Type B pancreatic cell (in vitro differentiated cells): ENCODE results near the gene LYPD1. TPM values are rescaled to one million over a fixed set of nuclear protein-coding genes. Genes with fewer than 3 reads are reported as not detected.

Experiments used
- DNase-seq: peaks from one replicate; pipeline ENCODE4 v3.0.0; 2021; ENCODE audit warnings: mixed read lengths; ENCODE audit not compliant: unreplicated experiment; ENCODE audit errors: extremely low spot score
- H3K27ac Mint-ChIP-seq: 2 replicates; pipeline ENCODE4 v1.8.0; 2021; ENCODE audit warnings: mild to moderate bottlenecking, mixed read lengths
- H3K27me3 Mint-ChIP-seq: 2 replicates; pipeline ENCODE4 v1.8.0; 2021; ENCODE audit warnings: mixed read lengths
- H3K36me3 Mint-ChIP-seq: 2 replicates; pipeline ENCODE4 v1.8.0; 2021; ENCODE audit warnings: mixed read lengths
- H3K4me1 Mint-ChIP-seq: one replicate; pipeline ENCODE4 v1.8.0; 2021; ENCODE audit warnings: mixed read lengths; ENCODE audit not compliant: unreplicated experiment
- H3K4me3 Mint-ChIP-seq: 2 replicates; pipeline ENCODE4 v1.8.0; 2021; ENCODE audit warnings: mild to moderate bottlenecking, mixed read lengths
- H3K9me3 Mint-ChIP-seq: 2 replicates; pipeline ENCODE4 v1.8.0; 2021; ENCODE audit warnings: mixed read lengths
- CTCF ChIP-seq: fragments of 200-600 bp; sonication (generic); conservative IDR thresholded peaks from 2 replicates; pipeline ENCODE4 v1.5.0; 2021; ENCODE audit warnings: antibody characterized with exemption, mild to moderate bottlenecking
- long read RNA-seq: library from polyadenylated mRNA; unstranded; transcript quantifications from one replicate; pipeline ENCODE4 v2.0.0, GENCODE V29; 2020
- total RNA-seq: library from RNA; stranded (reverse); gene quantifications from 2 replicates; pipeline ENCODE4 v1.2.1, GENCODE V29; 2021; ENCODE audit warnings: low replicate concordance

Gene LYPD1
- total RNA-seq, result 8.2 and 33.9 TPM in 2 replicates
- long read RNA-seq, partial matches to known transcripts, result 0 of 1 reads
- long read RNA-seq, other reads (novel, unspliced or antisense), result 1 of 1 reads

GRCh38 chr2:132669908-132670495 lies at the start of gene LYPD1:
TSS of gene LYPD1 (minus strand) at chr2:132670205. CDS start at chr2:132669932, 273 bp downstream.
- Mint-ChIP-seq H3K27me3 (peaks cover 72% of the 10 kb centered on the region), H3K27ac (peak within 1 kb of the TSS; percentile 68), H3K36me3 (no peaks in the 10 kb centered on the region), H3K4me1 (peaks cover 40% of the 10 kb centered on the region), H3K4me3 (peak within 1 kb of the TSS; percentile 89), H3K9me3 (no peaks in the 10 kb centered on the region)
- no peak for TF ChIP-seq CTCF
- DNase-seq, result no peak

GRCh38 chr2:132719480-132719879 lies 49.5 kb upstream of the LYPD1 start:
- peaks cover 3% of the 10 kb centered on the region for H3K27me3 Mint-ChIP-seq
- no peak for TF ChIP-seq CTCF
- no peaks in the 10 kb centered on the region for H3K9me3 Mint-ChIP-seq
- no peak overlapping the region for H3K4me3 Mint-ChIP-seq
- H3K27ac Mint-ChIP-seq, result no peak overlapping the region
- no peaks in the 10 kb centered on the region for H3K36me3 Mint-ChIP-seq
- no peak for DNase-seq
- H3K4me1 Mint-ChIP-seq, result peaks cover 6% of the 10 kb centered on the region

GRCh38 chr2:132716954-132717353 lies 46.9 kb upstream of the LYPD1 start:
- Mint-ChIP-seq H3K27me3 (peaks cover 3% of the 10 kb centered on the region), H3K9me3 (no peaks in the 10 kb centered on the region), H3K27ac (no peak overlapping the region), H3K36me3 (no peaks in the 10 kb centered on the region), H3K4me3 (no peak overlapping the region), H3K4me1 (peaks cover 6% of the 10 kb centered on the region)
- TF ChIP-seq CTCF, result no peak
- DNase-seq, result no peak

GRCh38 chr2:132715386-132716351 lies 45.7 kb upstream of the LYPD1 start:
- Mint-ChIP-seq H3K36me3 (no peaks in the 10 kb centered on the region), H3K27ac (no peak overlapping the region), H3K4me1 (peaks cover 6% of the 10 kb centered on the region), H3K4me3 (no peak overlapping the region), H3K9me3 (no peaks in the 10 kb centered on the region), H3K27me3 (peaks cover 3% of the 10 kb centered on the region)
- DNase-seq, result no peak
- no peak for TF ChIP-seq CTCF

GRCh38 chr2:132703396-132703795 lies 33.4 kb upstream of the LYPD1 start:
- no peaks in the 10 kb centered on the region for H3K36me3 Mint-ChIP-seq
- no peaks in the 10 kb centered on the region for H3K9me3 Mint-ChIP-seq
- H3K4me1 Mint-ChIP-seq, result no peaks in the 10 kb centered on the region
- no peak overlapping the region for H3K4me3 Mint-ChIP-seq
- TF ChIP-seq CTCF, result no peak
- H3K27me3 Mint-ChIP-seq, result peaks cover 4% of the 10 kb centered on the region
- no peak overlapping the region for H3K27ac Mint-ChIP-seq
- DNase-seq, result no peak
